HepG2 (cell line): ENCODE data around the gene ATG9A. TPM values are rescaled to one million over a fixed set of nuclear protein-coding genes. Genes with fewer than 3 reads are reported as not detected.

Source experiments
- ATF1 ChIP-seq: IDR thresholded peaks from 2 replicates; pipeline ENCODE4 v1.6.1; 2016; ENCODE audit warnings: mild to moderate bottlenecking, control low read depth
- CC2D1A ChIP-seq: sonication (generic); formaldehyde crosslinking; IDR thresholded peaks from 2 replicates; pipeline ENCODE4 v1.8.1; 2023; ENCODE audit warnings: mild to moderate bottlenecking, missing genetic modification reagents
- CERS6 ChIP-seq: sonication (generic); formaldehyde crosslinking; IDR thresholded peaks from 2 replicates; pipeline ENCODE4 v1.5.0; 2020; ENCODE audit warnings: missing genetic modification reagents
- ELF1 ChIP-seq: sonication (generic); formaldehyde crosslinking; IDR thresholded peaks from 2 replicates; pipeline ENCODE4 v1.4.0; 2020; ENCODE audit warnings: missing genetic modification reagents
- FLYWCH1 ChIP-seq: sonication (generic); formaldehyde crosslinking; IDR thresholded peaks from 2 replicates; pipeline ENCODE4 v1.8.1; 2023; ENCODE audit warnings: mild to moderate bottlenecking, missing genetic modification reagents
- GLMP ChIP-seq: sonication (generic); formaldehyde crosslinking; IDR thresholded peaks from 2 replicates; pipeline ENCODE4 v1.9.0; 2021; ENCODE audit warnings: missing genetic modification reagents, mild to moderate bottlenecking, borderline replicate concordance
- HNF4A ChIP-seq: sonication (generic); formaldehyde crosslinking; IDR thresholded peaks from 2 replicates; pipeline ENCODE4 v1.4.0; 2020; ENCODE audit warnings: missing genetic modification reagents
- IRX3 ChIP-seq: sonication (generic); formaldehyde crosslinking; IDR thresholded peaks from 2 replicates; pipeline ENCODE4 v1.8.1; 2023; ENCODE audit warnings: mild to moderate bottlenecking, low read depth, missing genetic modification reagents, borderline replicate concordance
- ISL2 ChIP-seq: sonication (generic); formaldehyde crosslinking; IDR thresholded peaks from 2 replicates; pipeline ENCODE4 v1.5.0; 2020; ENCODE audit warnings: missing genetic modification reagents
- LBX2 ChIP-seq: sonication (generic); formaldehyde crosslinking; IDR thresholded peaks from 2 replicates; pipeline ENCODE4 v1.5.0; 2020; ENCODE audit warnings: missing genetic modification reagents, mild to moderate bottlenecking, borderline replicate concordance
- MTA1 ChIP-seq: sonication (generic); formaldehyde crosslinking; IDR thresholded peaks from 2 replicates; pipeline ENCODE4 v1.4.0; 2020; ENCODE audit warnings: missing genetic modification reagents, mild to moderate bottlenecking, borderline replicate concordance
- SOX5 ChIP-seq: IDR thresholded peaks from 2 replicates; pipeline ENCODE4 v1.6.1; 2016; ENCODE audit warnings: borderline replicate concordance
- SRSF9 ChIP-seq: fragments of 200-400 bp; formaldehyde crosslinking; IDR thresholded peaks from 2 replicates; pipeline ENCODE4 v1.6.1; 2018; ENCODE audit warnings: borderline replicate concordance, mild to moderate bottlenecking, low read depth, low read length; ENCODE audit not compliant: insufficient read depth, poor library complexity, severe bottlenecking
- TBX3 ChIP-seq: fragments of 450-650 bp; IDR thresholded peaks from 2 replicates; pipeline ENCODE4 v1.6.1; 2017; ENCODE audit warnings: antibody characterized with exemption, mild to moderate bottlenecking, inconsistent platforms, borderline replicate concordance
- TCF7L2 ChIP-seq: IDR thresholded peaks from 2 replicates; pipeline ENCODE4 v1.6.1; 2011; ENCODE audit warnings: mild to moderate bottlenecking, low read depth, low read length, moderate library complexity
- UBTF ChIP-seq: sonication (generic); formaldehyde crosslinking; IDR thresholded peaks from 2 replicates; pipeline ENCODE4 v1.4.0; 2020; ENCODE audit warnings: mild to moderate bottlenecking, missing genetic modification reagents
- ZNF224 ChIP-seq: sonication (generic); formaldehyde crosslinking; IDR thresholded peaks from 2 replicates; pipeline ENCODE4 v1.5.0; 2020; ENCODE audit warnings: mild to moderate bottlenecking, missing genetic modification reagents
- ZNF678 ChIP-seq: sonication (generic); formaldehyde crosslinking; IDR thresholded peaks from 2 replicates; pipeline ENCODE4 v1.4.0; 2020; ENCODE audit warnings: mild to moderate bottlenecking, missing genetic modification reagents
- ZNF710 ChIP-seq: sonication (generic); formaldehyde crosslinking; IDR thresholded peaks from 2 replicates; pipeline ENCODE4 v1.5.0; 2020; ENCODE audit warnings: mild to moderate bottlenecking, missing genetic modification reagents, borderline replicate concordance
- ZNF775 ChIP-seq: sonication (generic); formaldehyde crosslinking; IDR thresholded peaks from 2 replicates; pipeline ENCODE4 v1.4.0; 2020; ENCODE audit warnings: missing genetic modification reagents, mild to moderate bottlenecking, moderate library complexity, borderline replicate concordance
- ZNF891 ChIP-seq: sonication (generic); formaldehyde crosslinking; IDR thresholded peaks from 2 replicates; pipeline ENCODE4 v1.5.0; 2020; ENCODE audit warnings: mild to moderate bottlenecking, missing genetic modification reagents
- ZZZ3 ChIP-seq: sonication (generic); formaldehyde crosslinking; IDR thresholded peaks from 2 replicates; pipeline ENCODE4 v1.4.0; 2020; ENCODE audit warnings: missing genetic modification reagents, mild to moderate bottlenecking, borderline replicate concordance
- polyA plus RNA-seq, 8 experiments: library from polyadenylated mRNA; depleted of rRNA in 3 of 8; stranded (reverse) in 7 of 8; unstranded in 1 of 8; fragments of >200 nt; fragmentation: Illumina TruSeq in 4 of 8; extraction: Trizol in 4 of 8; gene quantifications; 2 replicates each; pipeline versions ENCODE4 v1.2.1 to v1.2.3, GENCODE V29; 2011 to 2016; ENCODE audit warnings: low read depth in 4 of 8, missing spikeins in 1 of 8, mixed read lengths in 1 of 8; ENCODE audit not compliant: insufficient read depth in 1 of 8
- total RNA-seq, 5 experiments: library from RNA; depleted of rRNA; stranded (reverse); fragments of >200 nt; fragmentation: Illumina TruSeq; extraction: Trizol; gene quantifications; 2 replicates each; pipeline ENCODE4 v1.2.3, GENCODE V29; 2016; ENCODE audit warnings: low read depth in 1 of 5

ATG9A gene
- total and polyA plus RNA-seq, 2 of the 13 experiments (the other 11 are each of a cell fraction or from before 2014, with no cell fraction given) = 35.0 to 131 TPM

- TF ChIP-seq GLMP (CRISPR knock-in tag) = no peak
- TF ChIP-seq ZZZ3 (CRISPR knock-in tag) = no peak
- no peak for TF ChIP-seq TCF7L2
- TF ChIP-seq ZNF775 = no peak
- TF ChIP-seq UBTF (CRISPR knock-in tag) = peak; percentile 50; the same call in 1 of the 2 replicates
- no peak for TF ChIP-seq IRX3 (CRISPR knock-in tag)
- no peak; the same call in 1 of the 2 replicates for TF ChIP-seq MTA1 (CRISPR knock-in tag)
- TF ChIP-seq ATF1 (CRISPR knock-in tag) = no peak
- no peak for TF ChIP-seq ISL2
- TF ChIP-seq SRSF9 = no peak
- no peak for TF ChIP-seq ZNF891
- no peak for TF ChIP-seq FLYWCH1 (CRISPR knock-in tag)
- no peak for TF ChIP-seq SOX5 (CRISPR knock-in tag)
- no peak for TF ChIP-seq ZNF710 (CRISPR knock-in tag)
- TF ChIP-seq ZNF678 = no peak; the same call in 1 of the 2 replicates
- no peak for TF ChIP-seq ELF1 (CRISPR knock-in tag)
- TF ChIP-seq LBX2 (CRISPR knock-in tag) = no peak
- no peak for TF ChIP-seq HNF4A (CRISPR knock-in tag)
- TF ChIP-seq CC2D1A (CRISPR knock-in tag) = no peak
- no peak for TF ChIP-seq CERS6 (CRISPR knock-in tag)
- no peak for TF ChIP-seq TBX3
- TF ChIP-seq ZNF224 (CRISPR knock-in tag) = no peak
Measured at GRCh38 chr2:219178377-219179175, 50.9 kb downstream of the ATG9A start (continued).
